GM21529 (cell line): ENCODE measurements around the gene SLC5A11.
"Not testable (repeated sequence)": the region's sequence is repeated elsewhere in the genome, so short reads cannot be mapped to it uniquely, and the experiment has no call there.

ENCODE experiments used
- ATAC-seq: cut with Tn5 transposase; IDR thresholded peaks from one replicate; pipeline ENCODE4 v1.9.1; 2021; ENCODE audit not compliant: unreplicated experiment

Gene SLC5A11

GRCh38 chr16:24834459-24835335 is 11.1 kb upstream of the SLC5A11 start:
- no peak for ATAC-seq

GRCh38 chr16:24836836-24837235 is 8.9 kb upstream of the SLC5A11 start:
- no peak for ATAC-seq

GRCh38 chr16:24837969-24838368 is 7.8 kb upstream of the SLC5A11 start:
- no peak for ATAC-seq

- no peak for ATAC-seq
These were observed 7.1 kb upstream of the SLC5A11 start for GRCh38 chr16:24838554-24839266.

GRCh38 chr16:24839347-24839972 is 6.3 kb upstream of the SLC5A11 start:
- no peak for ATAC-seq

- ATAC-seq: no peak
These were observed 4.5 kb upstream of the SLC5A11 start for GRCh38 chr16:24841291-24841690.

- ATAC-seq: no peak
These were observed 1.4 kb upstream of the SLC5A11 start for GRCh38 chr16:24844101-24845030.

- ATAC-seq: not testable (repeated sequence)
These were observed 765 bp upstream of the SLC5A11 start for GRCh38 chr16:24845031-24845365.

- ATAC-seq: no peak
These were observed 990 bp downstream of the SLC5A11 start for GRCh38 chr16:24846548-24847357.

- no peak for ATAC-seq
These were observed 1.5 kb downstream of the SLC5A11 start for GRCh38 chr16:24847358-24847664.

- no peak for ATAC-seq
These were observed 2.3 kb downstream of the SLC5A11 start for GRCh38 chr16:24848065-24848464.

- no peak for ATAC-seq
These were observed 3.9 kb downstream of the SLC5A11 start for GRCh38 chr16:24849641-24850040.

GRCh38 chr16:24850289-24850938 is 4.7 kb downstream of the SLC5A11 start:
- ATAC-seq: no peak

- no peak for ATAC-seq
These were observed 5.9 kb downstream of the SLC5A11 start for GRCh38 chr16:24851700-24852099.

- ATAC-seq: no peak
These were observed 6.5 kb downstream of the SLC5A11 start for GRCh38 chr16:24852281-24852721.

GRCh38 chr16:24853169-24853824 is 7.5 kb downstream of the SLC5A11 start:
- no peak for ATAC-seq

- no peak for ATAC-seq
These were observed 8.1 kb downstream of the SLC5A11 start for GRCh38 chr16:24853830-24854229.

- no peak for ATAC-seq
These were observed 8.9 kb downstream of the SLC5A11 start for GRCh38 chr16:24854607-24855171.

- no peak for ATAC-seq
These were observed 9.9 kb downstream of the SLC5A11 start for GRCh38 chr16:24855678-24856077.
